Kidney capillary endothelial cell (primary cell): ENCODE measurements around the gene EIF4EBP3.

ENCODE experiments used
- DNase-seq: peaks from one replicate; pipeline ENCODE4 v3.0.0-alpha.2; 2018; ENCODE audit warnings: low spot score

EIF4EBP3 gene

DNA sequence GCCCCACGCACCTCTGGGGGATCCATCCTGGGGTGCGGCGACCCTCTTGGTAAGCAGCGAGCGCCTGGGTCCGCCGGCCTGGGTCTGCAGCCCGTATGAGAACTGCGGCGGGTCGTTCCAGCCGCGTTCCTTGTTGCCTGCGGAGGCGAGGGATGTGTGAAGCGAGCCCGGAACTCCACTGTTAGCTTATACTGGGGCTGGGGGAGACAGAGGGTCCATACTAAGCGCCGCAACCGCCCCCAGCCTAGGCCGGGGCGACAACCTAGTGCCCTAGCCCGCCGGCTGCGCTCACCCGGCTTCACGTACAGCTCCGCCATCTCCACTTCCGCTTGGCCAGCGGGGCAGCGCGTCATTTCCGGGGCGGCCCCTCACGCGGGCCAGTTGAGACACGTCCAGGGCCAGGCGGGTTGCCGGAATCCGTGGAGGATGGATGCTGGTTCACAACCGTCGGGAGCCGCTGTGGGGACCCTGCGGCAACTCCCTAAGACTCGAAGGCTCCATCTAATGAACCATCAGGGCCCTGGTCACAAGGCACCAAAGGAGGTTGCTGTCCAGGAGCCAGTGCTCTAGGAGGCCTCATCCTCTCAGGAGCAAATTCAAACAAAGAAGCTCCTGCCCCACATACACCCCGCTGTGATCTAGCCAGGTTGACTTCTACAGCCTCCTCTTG is 9.8 kb downstream of the EIF4EBP3 start, which contains the start of gene SRA1:
TSS of gene SRA1 (minus strand) at position 338 of the 670 bp plus-strand sequence. CDS start at position 317, 21 bp downstream.
- DNase-seq: peak; percentile 82

GRCh38 chr5:140557965-140558364 is 10.5 kb downstream of the EIF4EBP3 start:
- DNase-seq: no peak

DNA sequence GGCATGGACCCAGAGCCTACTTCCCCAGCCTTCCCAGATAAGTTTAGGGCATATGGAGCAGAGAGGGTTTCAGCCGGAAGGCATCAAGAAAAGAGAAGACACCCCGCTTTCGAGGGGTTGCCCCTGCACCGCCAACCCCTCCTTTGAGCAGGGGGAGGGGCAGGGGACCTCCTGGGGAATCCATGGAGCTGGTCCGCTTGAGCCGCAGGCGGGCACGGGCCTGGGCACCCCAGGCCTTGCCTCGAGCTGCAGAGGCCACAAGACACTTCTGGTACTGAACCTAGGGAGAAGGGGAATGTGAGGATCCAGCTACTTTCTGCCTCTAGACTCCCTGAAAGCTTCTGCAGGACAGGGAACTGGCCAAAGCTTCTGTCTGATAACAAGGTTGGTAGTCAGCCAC is 11.1 kb downstream of the EIF4EBP3 start:
- DNase-seq: no peak

- no peak for DNase-seq
Observed at GRCh38 chr5:140560227-140560626, 12.8 kb downstream of the EIF4EBP3 start.

DNA sequence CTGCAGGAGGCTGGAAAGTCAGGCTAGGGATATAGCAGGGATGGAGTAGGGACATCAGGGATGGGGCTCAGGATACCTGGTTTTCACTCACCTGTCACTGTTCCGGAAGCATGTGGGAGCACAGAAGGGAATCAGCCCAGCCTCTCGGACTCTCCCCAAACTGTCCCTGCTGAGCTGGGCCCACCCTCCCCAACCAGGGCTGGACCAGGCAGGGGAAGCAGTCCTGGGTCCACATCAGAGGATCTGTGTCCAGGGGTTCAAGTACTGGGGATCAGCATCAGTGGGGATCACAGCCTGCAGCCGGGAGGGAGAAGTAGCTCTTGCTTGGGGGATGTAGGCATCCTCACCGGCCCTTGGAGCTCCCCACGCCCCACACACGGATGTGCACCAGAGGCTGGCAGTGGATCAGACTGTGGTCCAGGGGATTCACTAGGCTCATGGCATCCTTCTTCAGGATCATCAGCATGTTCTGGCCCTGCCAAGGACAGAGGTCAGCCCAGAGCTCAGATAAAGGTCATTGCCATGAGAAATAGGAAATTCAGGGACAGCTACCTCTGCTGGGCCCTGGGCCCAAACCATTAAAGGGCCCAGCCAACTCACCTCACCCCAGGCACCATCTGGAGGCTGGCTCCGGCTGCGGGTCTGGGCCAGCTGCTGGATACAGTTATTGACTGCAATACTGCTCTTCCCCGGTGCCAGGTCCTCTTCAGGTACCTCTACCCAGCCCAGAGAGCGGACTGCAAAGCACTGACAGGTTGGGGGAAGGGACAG is 14.5 kb downstream of the EIF4EBP3 start:
- DNase-seq: no peak

DNA sequence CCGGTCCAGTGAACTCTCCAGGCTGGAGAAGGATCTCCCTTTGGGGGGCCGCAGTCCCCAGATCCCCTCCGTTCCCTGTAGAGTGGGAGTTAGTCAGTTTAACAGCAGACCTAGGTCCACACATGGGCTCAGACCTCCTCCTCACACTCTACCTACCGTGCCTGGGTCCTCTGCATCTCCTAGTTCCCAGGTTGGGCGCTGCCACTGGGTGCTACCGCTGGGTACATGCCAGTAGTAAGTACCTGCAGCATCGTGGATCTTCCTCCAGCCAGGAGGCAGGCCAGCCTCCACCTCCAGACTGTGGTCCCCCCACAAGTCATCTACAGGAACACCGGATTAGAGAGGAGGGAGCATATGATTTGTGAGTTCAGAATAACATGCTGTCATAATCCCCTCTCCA is 16.1 kb downstream of the EIF4EBP3 start:
- DNase-seq: no peak

GRCh38 chr5:140564196-140565023 is 16.9 kb downstream of the EIF4EBP3 start, which contains the start of the genes APBB3 and SLC35A4:
TSS of gene APBB3 (minus strand) at chr5:140564598. CDS start at chr5:140564245, 353 bp downstream.
TSS of gene SLC35A4 (plus strand) at chr5:140564828. CDS start at chr5:140567170, 2,342 bp downstream.
- DNase-seq: peak; percentile 94

GRCh38 chr5:140565024-140565779 is 17.7 kb downstream of the EIF4EBP3 start:
- DNase-seq: peak; percentile 69

DNA sequence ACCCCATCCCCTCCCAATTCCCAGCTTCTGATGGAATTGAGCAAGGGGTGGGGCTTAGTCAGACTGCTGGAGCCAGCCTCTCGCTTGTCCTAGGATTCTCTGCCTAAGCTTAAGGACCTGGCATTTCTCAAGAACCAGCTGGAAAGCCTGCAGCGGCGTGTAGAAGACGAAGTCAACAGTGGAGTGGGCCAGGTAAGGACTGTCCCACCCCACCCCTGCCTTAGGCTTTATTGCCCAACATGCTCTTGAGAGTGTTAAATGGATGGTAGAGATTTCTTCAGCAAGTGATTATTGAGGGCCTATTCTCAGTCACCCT is 18.3 kb downstream of the EIF4EBP3 start:
- no peak for DNase-seq

DNA sequence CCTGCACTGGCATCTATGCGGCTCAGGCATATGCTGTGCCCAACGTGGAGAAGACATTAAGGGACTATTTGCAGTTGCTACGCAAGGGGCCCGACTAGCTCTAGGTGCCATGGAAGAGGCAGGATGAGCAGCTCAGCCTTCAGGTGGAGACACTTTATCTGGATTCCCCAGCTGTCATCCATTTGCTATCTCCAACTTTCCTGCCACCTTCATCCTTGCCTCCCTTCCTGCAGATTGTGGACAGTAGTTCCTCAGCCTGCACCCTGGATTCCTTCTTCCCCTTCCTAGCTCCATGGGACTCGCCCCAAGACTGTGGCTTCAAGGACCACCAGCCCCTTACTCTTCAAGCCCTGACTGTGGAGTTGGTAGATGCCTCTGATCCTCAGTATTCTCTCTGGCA is 19.2 kb downstream of the EIF4EBP3 start:
- no peak for DNase-seq

DNA sequence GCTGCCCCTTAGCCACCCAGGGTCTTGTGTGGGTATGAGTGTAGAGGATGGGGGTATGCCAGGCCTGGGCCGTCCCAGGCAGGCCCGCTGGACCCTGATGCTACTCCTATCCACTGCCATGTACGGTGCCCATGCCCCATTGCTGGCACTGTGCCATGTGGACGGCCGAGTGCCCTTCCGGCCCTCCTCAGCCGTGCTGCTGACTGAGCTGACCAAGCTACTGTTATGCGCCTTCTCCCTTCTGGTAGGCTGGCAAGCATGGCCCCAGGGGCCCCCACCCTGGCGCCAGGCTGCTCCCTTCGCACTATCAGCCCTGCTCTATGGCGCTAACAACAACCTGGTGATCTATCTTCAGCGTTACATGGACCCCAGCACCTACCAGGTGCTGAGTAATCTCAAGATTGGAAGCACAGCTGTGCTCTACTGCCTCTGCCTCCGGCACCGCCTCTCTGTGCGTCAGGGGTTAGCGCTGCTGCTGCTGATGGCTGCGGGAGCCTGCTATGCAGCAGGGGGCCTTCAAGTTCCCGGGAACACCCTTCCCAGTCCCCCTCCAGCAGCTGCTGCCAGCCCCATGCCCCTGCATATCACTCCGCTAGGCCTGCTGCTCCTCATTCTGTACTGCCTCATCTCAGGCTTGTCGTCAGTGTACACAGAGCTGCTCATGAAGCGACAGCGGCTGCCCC is 19.8 kb downstream of the EIF4EBP3 start:
- DNase-seq: no peak

- no peak for DNase-seq
Observed at GRCh38 chr5:140567871-140568270, 20.4 kb downstream of the EIF4EBP3 start.

GRCh38 chr5:140568443-140569063 is 21.1 kb downstream of the EIF4EBP3 start:
- DNase-seq: no peak

DNA sequence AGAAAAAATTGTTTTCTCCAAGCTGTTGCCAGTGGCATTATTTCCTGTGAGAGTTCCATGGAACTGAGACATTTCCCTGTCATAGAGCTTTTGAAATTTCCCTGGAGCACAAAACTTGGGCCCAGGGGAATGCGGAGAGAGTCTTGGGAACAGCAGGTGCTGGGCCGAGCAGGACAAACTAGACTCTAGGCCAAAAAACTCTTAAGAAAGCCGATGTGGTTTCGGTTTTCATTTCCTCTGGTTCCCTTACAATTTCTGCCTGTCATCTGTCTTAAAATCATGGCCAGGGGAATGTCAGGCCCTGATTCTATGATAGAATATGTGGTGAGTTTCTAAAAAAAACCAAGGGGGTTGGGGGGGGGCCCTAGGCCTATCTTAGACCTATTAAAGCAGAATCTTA is 21.7 kb downstream of the EIF4EBP3 start:
- DNase-seq: no peak

DNA sequence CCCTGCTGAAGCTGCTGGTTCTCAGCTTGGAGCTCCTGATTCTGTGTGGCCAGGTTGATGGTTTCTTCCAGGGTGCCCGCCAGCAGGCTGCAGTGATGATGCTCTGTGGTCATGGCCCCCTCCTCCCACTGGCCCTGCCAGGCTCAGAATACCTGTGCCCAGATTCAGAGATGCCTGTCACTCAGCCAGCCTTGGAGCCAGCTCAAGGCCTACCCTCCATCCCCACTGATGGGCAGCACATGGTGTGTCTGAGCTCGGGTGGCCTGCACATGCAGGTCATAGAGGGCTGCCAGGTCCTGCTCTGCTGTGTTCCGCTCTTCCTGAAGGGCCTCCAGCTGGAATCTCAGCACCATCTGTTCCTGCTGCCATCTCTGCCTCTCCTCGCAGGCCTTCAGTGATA is 22.6 kb downstream of the EIF4EBP3 start:
- DNase-seq: no peak

GRCh38 chr5:140570488-140570887 is 23.0 kb downstream of the EIF4EBP3 start:
- no peak for DNase-seq

DNA sequence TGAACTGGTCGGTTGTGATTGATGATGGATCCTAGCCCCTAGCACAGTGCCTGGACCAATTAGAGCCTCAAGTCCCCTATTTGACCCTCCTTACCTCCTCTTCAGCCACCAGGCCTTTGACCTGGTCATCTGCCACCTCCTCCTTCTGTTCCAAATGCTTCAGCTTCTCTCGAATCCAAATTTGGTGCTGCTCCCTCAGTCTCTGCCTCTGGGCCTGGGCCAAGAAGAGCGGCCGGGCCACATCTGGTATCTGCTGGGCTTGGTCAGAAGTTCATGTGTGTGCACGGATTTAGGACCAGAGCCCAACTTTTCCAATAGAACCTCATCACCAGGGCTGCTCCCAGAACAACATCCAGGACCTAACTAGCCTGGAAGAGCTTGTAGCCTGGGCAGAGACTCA is 23.6 kb downstream of the EIF4EBP3 start:
- DNase-seq: no peak

GRCh38 chr5:140573683-140574082 is 26.2 kb downstream of the EIF4EBP3 start:
- no peak for DNase-seq

GRCh38 chr5:140574165-140574564 is 26.7 kb downstream of the EIF4EBP3 start:
- DNase-seq: no peak

- peak; percentile 30 for DNase-seq
Observed at GRCh38 chr5:140575309-140575708, 27.8 kb downstream of the EIF4EBP3 start.

- DNase-seq: no peak
Observed at GRCh38 chr5:140576776-140577201, 29.3 kb downstream of the EIF4EBP3 start.
